Vagina (tissue), 2 donors: ENCODE results near the gene TANGO2. TPM values are rescaled to one million over a fixed set of nuclear protein-coding genes. Genes with fewer than 3 reads are reported as not detected.

Source experiments
- DNase-seq, 2 donors: peaks; one replicate each; pipeline ENCODE4 v3.0.0-alpha.2; 2017; ENCODE audit errors: extremely low spot score in 2 of 2
- H3K27ac ChIP-seq: fragments of 200-600 bp; sonication (generic); one replicate; pipeline ENCODE4 v1.5.1; 2019
- H3K27me3 ChIP-seq: fragments of 200-600 bp; sonication (generic); one replicate; pipeline ENCODE4 v1.5.1; 2019
- H3K36me3 ChIP-seq, 2 donors: fragments of 200-600 bp; sonication (generic); one replicate each; pipeline ENCODE4 v1.5.1; 2017 to 2019
- H3K4me1 ChIP-seq: fragments of 200-600 bp; sonication (generic); one replicate; pipeline ENCODE4 v1.5.1; 2019
- H3K4me3 ChIP-seq, 2 donors: fragments of 200-600 bp; sonication (generic); 1 replicate in 1 of 2; 2 replicates in 1 of 2; pipeline ENCODE4 v1.5.1; 2016 to 2019
- H3K9me3 ChIP-seq: fragments of 200-600 bp; sonication (generic); one replicate; pipeline ENCODE4 v1.5.1; 2019
- POLR2A ChIP-seq, 2 donors: fragments of 450-650 bp; IDR thresholded peaks; one replicate each; pipeline ENCODE4 v1.6.1; 2017; ENCODE audit warnings: antibody characterized with exemption in 2 of 2, mild to moderate bottlenecking in 2 of 2, moderate library complexity in 2 of 2
- POLR2AphosphoS5 ChIP-seq, 2 donors: sonication (generic); formaldehyde crosslinking; IDR thresholded peaks; one replicate each; pipeline ENCODE4 v1.9.0; 2017; ENCODE audit warnings: antibody characterized with exemption in 2 of 2, mild to moderate bottlenecking in 2 of 2, low read depth in 1 of 2; ENCODE audit not compliant: insufficient read depth in 1 of 2
- intact Hi-C: fragments of 100-400 bp; cut with DNase I; formaldehyde crosslinking; loops from one replicate; pipeline ENCODE4 v1.15.1; 2023
- total RNA-seq: library from RNA; depleted of rRNA; stranded (reverse); fragments of >200 nt; gene quantifications from one replicate; pipeline ENCODE4 v1.2.3, GENCODE V29; 2016
- TF ChIP-seq, protein P1 (sequence below), 3 experiments: fragments of 450-650 bp in 2 of 3; fragments of 200-600 bp in 1 of 3; sonication (generic) in 1 of 3; IDR thresholded peaks; one replicate each; pipeline ENCODE4 v1.5.1; 2017 to 2019; ENCODE audit warnings: antibody characterized with exemption in 3 of 3, mild to moderate bottlenecking in 2 of 3, moderate library complexity in 2 of 3

The TANGO2 gene
- total RNA-seq, 1 donor from 2014 or later = 21.4 TPM

DNA sequence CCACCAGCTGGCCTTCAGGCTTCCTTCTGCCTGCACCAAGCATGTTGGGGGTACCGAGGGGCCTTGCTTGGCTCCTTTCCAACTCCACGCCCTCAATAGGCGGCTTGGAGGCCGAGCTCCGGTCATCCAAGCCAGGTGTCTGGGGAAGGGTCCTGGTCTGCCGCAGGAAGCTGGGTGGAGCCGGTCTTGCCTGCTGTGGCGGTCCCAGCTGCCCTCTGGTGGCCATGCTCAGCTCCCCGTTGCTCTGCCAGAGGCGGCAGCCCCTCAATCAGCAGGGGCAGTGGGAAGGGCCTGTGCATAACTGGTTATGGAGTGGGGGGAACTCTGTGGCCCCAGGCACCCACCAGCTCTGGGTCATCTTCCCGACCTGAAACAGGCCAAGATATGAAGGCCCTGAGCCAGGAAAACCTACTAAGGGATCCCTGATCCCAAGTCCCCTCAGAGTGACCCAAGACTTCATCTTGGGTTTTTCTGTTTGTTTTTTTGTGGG, 7.5 kb upstream of the TANGO2 start:
- DNase-seq = no peak
- Histone ChIP-seq H3K9me3 (no peaks in the 10 kb centered on the region), H3K4me1 (peaks cover 6% of the 10 kb centered on the region), H3K36me3 (no peaks in the 10 kb centered on the region), H3K27ac (no peak overlapping the region), H3K4me3 (no peak overlapping the region), H3K27me3 (no peaks in the 10 kb centered on the region)
- intact Hi-C loops = loop anchor here (2.0 kb wide), 1 partner anchor 43 kb away; no protein-coding TSS in a partner anchor
- TF ChIP-seq, protein P1, sequence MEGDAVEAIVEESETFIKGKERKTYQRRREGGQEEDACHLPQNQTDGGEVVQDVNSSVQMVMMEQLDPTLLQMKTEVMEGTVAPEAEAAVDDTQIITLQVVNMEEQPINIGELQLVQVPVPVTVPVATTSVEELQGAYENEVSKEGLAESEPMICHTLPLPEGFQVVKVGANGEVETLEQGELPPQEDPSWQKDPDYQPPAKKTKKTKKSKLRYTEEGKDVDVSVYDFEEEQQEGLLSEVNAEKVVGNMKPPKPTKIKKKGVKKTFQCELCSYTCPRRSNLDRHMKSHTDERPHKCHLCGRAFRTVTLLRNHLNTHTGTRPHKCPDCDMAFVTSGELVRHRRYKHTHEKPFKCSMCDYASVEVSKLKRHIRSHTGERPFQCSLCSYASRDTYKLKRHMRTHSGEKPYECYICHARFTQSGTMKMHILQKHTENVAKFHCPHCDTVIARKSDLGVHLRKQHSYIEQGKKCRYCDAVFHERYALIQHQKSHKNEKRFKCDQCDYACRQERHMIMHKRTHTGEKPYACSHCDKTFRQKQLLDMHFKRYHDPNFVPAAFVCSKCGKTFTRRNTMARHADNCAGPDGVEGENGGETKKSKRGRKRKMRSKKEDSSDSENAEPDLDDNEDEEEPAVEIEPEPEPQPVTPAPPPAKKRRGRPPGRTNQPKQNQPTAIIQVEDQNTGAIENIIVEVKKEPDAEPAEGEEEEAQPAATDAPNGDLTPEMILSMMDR (IDR thresholded peaks at IDR 0.05) = peak in 2 of 3 experiments; percentile 57 to 78
- TF ChIP-seq POLR2A (IDR thresholded peaks at IDR 0.05) (no peak), POLR2AphosphoS5 (IDR thresholded peaks at IDR 0.05; ENCODE audit: insufficient read depth in 1 of 2, low read depth in 1 of 2) (no peak)

DNA sequence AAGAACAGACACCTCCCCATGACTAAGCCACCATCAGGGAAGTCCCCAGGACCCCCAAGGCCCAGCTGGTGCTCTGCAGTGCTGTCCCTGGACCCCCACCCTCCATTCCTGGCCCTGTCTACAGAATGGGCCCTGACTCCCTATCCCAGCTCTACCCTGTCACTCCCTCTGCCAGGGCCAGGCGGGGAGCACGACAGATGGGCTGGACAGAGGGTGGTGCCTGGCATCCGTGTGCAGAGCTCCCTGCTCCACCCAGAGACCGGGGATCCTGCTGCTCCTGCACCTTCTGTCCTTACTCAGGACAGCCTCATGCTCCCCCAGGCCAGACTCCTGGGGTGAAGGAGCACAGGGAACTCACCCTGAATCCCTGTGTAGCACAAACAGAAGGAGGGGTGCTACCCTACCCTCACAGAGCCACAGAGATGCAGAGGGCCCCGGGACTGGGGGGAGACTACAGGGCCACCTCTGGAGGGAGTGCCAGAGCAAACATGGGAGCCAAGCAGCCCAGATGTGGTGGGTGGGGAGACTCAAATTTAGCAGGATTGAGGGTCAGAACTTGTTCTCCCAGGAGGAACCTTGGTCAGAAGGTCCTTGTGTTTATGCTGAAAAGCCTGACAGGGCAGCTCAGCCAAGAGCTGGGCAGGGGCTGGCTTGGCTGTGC, 6.3 kb upstream of the TANGO2 start:
- H3K27me3 ChIP-seq = no peaks in the 10 kb centered on the region
- TF ChIP-seq, protein P1 (IDR thresholded peaks at IDR 0.05) = no peak
- TF ChIP-seq POLR2A (IDR thresholded peaks at IDR 0.05) (no peak), POLR2AphosphoS5 (IDR thresholded peaks at IDR 0.05; ENCODE audit: insufficient read depth in 1 of 2, low read depth in 1 of 2) (no peak)
- no peak overlapping the region for H3K27ac ChIP-seq
- peaks cover 6% of the 10 kb centered on the region for H3K4me1 ChIP-seq
- no peak for DNase-seq
- no peaks in the 10 kb centered on the region for H3K36me3 ChIP-seq
- intact Hi-C loops = no loop called here
- no peak overlapping the region for H3K4me3 ChIP-seq
- H3K9me3 ChIP-seq = no peaks in the 10 kb centered on the region

DNA sequence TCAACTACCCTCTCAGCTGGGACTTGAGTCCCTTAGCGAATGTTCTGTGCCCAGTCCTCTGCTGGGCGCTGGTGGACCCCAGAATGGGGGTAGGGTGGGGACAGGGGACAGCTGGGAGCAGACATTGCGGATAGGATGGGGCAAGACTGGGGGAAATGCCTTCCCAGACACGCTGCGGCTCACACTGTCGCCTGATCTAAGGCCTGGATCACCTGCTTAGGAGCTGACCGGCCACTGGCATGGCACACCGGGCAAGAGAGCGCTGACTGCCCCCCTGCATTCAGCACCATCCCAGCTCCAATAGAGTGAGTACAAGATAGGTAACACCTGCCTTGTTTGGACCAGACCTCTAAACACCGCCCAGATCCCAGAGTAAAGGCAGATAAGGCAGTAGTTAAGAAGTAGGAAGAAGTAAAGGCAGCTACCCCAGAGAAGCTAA, 5.7 kb upstream of the TANGO2 start:
- no peaks in the 10 kb centered on the region for H3K9me3 ChIP-seq
- no peak overlapping the region for H3K4me3 ChIP-seq
- TF ChIP-seq POLR2AphosphoS5 (IDR thresholded peaks at IDR 0.05; ENCODE audit: insufficient read depth in 1 of 2, low read depth in 1 of 2) = no peak
- TF ChIP-seq, protein P1 (IDR thresholded peaks at IDR 0.05) = no peak
- no peak for TF ChIP-seq POLR2A (IDR thresholded peaks at IDR 0.05)
- intact Hi-C loops = no loop called here
- no peak overlapping the region for H3K27ac ChIP-seq
- no peak for DNase-seq
- no peaks in the 10 kb centered on the region for H3K27me3 ChIP-seq
- H3K36me3 ChIP-seq = no peaks in the 10 kb centered on the region
- H3K4me1 ChIP-seq = peaks cover 10% of the 10 kb centered on the region

DNA sequence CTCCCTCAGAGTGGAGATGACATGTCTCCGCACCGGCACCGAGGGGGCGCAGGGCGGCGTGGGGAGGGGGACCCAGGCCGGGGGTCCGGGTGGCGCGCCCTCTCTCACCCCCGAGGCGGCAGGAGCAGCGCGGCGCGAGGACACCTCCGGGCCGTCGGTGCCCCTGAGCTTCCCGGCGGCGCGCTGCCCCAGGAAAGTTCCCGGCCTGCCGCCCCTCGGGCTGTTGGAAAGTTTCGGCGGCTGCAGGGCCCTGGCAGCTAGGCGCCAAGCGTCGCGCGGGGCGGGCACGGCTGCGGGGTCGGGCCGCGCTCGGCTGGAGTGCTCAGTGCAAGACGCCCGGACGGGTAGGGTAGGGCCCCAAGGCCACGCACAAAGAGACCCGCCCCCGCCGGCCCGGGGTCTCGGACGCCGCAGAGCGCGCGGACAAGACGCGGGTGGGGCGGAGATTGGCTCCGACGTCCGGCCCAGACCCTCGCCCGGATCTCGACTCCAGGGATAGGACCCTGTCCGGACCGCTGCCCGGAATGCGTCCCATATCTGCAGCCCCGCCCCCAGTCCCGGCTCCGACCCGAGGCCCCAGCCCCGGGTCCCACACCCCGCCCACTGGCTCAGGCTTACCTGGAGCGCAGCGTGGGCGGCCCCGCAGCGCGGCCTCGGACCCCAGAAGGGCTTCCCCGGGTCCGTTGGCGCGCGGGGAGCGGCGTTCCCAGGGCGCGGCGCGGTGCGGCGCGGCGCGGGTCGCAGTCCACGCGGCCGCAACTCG, 4.8 kb upstream of the TANGO2 start:
- peaks cover 15% of the 10 kb centered on the region for H3K4me1 ChIP-seq
- H3K27me3 ChIP-seq = no peaks in the 10 kb centered on the region
- intact Hi-C loops = no loop called here
- H3K4me3 ChIP-seq = peak overlapping the region; percentile 60 to 75
- H3K9me3 ChIP-seq = no peaks in the 10 kb centered on the region
- H3K27ac ChIP-seq = no peak overlapping the region
- TF ChIP-seq, protein P1 (IDR thresholded peaks at IDR 0.05) = no peak
- TF ChIP-seq POLR2AphosphoS5 (IDR thresholded peaks at IDR 0.05; ENCODE audit: insufficient read depth in 1 of 2, low read depth in 1 of 2) (no peak), POLR2A (IDR thresholded peaks at IDR 0.05) (no peak)
- DNase-seq = no peak
- no peaks in the 10 kb centered on the region for H3K36me3 ChIP-seq
